Hypothalamus (tissue), 51 donors: ENCODE results near the gene CFAP299.
"Not testable (repeated sequence)": the region's sequence is repeated elsewhere in the genome, so short reads cannot be mapped to it uniquely, and the experiment has no call there.

ENCODE experiments used
- DNase-seq, 51 donors: peaks; one replicate each; lab custom pipeline; 2025; lab: John Stamatoyannopoulos, UW

CFAP299 gene

GRCh38 chr4:80585542-80585941 is 250.0 kb downstream of the CFAP299 start:
- DNase-seq, result no peak

GRCh38 chr4:80586716-80587115 is 251.2 kb downstream of the CFAP299 start:
- DNase-seq, result no peak

- DNase-seq, result no peak
Observed at GRCh38 chr4:80587871-80588385, 252.4 kb downstream of the CFAP299 start.

- DNase-seq, result no peak
Observed at GRCh38 chr4:80592950-80593349, 257.4 kb downstream of the CFAP299 start.

GRCh38 chr4:80594701-80595100 is 259.2 kb downstream of the CFAP299 start:
- no peak for DNase-seq

- no peak for DNase-seq
Observed at GRCh38 chr4:80608281-80608980, 272.9 kb downstream of the CFAP299 start.

GRCh38 chr4:80610199-80610598 is 274.7 kb downstream of the CFAP299 start:
- no peak for DNase-seq

- DNase-seq, result no peak
Observed at GRCh38 chr4:80610845-80611677, 275.5 kb downstream of the CFAP299 start.

GRCh38 chr4:80611678-80611979 is 276.1 kb downstream of the CFAP299 start:
- no peak for DNase-seq

- DNase-seq, result no peak
Observed at GRCh38 chr4:80613470-80613869, 277.9 kb downstream of the CFAP299 start.

- DNase-seq, result no peak
Observed at GRCh38 chr4:80614319-80614718, 278.8 kb downstream of the CFAP299 start.

GRCh38 chr4:80615099-80615498 is 279.6 kb downstream of the CFAP299 start:
- no peak for DNase-seq

GRCh38 chr4:80619070-80619674 is 283.6 kb downstream of the CFAP299 start:
- DNase-seq, result no peak

GRCh38 chr4:80631861-80632260 is 296.3 kb downstream of the CFAP299 start:
- DNase-seq, result no peak

GRCh38 chr4:80637190-80637589 is 301.7 kb downstream of the CFAP299 start:
- no peak for DNase-seq

- DNase-seq, result no peak
Observed at GRCh38 chr4:80646061-80646460, 310.5 kb downstream of the CFAP299 start.

GRCh38 chr4:80655662-80656061 is 320.1 kb downstream of the CFAP299 start:
- no peak for DNase-seq

- not testable (repeated sequence) for DNase-seq
Observed at GRCh38 chr4:80670118-80670517, 334.6 kb downstream of the CFAP299 start.

GRCh38 chr4:80678413-80678812 is 342.9 kb downstream of the CFAP299 start:
- no peak for DNase-seq

GRCh38 chr4:80680934-80681333 is 345.4 kb downstream of the CFAP299 start:
- DNase-seq, result no peak

- no peak for DNase-seq
Observed at GRCh38 chr4:80685214-80685613, 349.7 kb downstream of the CFAP299 start.

GRCh38 chr4:80687736-80688135 is 352.2 kb downstream of the CFAP299 start:
- not testable (repeated sequence) for DNase-seq
